Upper lobe of left lung (tissue), 6 donors: ENCODE results near the gene SLC4A3. TPM values are rescaled to one million over a fixed set of nuclear protein-coding genes. Genes with fewer than 3 reads are reported as not detected.

ENCODE experiments used
- ATAC-seq, 2 donors: fragments of 200-7000 bp; cut with Tn5 transposase; one replicate each; pipeline ENCODE4 v1.9.1; 2022; ENCODE audit warnings: mild to moderate bottlenecking in 2 of 2, moderate library complexity in 2 of 2; ENCODE audit not compliant: low FRiP score in 2 of 2
- DNase-seq, 2 donors: peaks; one replicate each; pipeline ENCODE4 v3.0.0-alpha.2; 2019 to 2020
- H3K27ac ChIP-seq, 4 donors: fragments of 200-600 bp; sonication (generic); one replicate each; pipeline ENCODE4 v1.5.1; 2016 to 2019
- H3K27me3 ChIP-seq, 4 donors: fragments of 200-600 bp; sonication (generic); one replicate each; pipeline ENCODE4 v1.5.1; 2017 to 2019
- H3K36me3 ChIP-seq, 4 donors: fragments of 200-600 bp; sonication (generic); one replicate each; pipeline ENCODE4 v1.5.1; 2016 to 2019
- H3K4me1 ChIP-seq, 4 donors: fragments of 200-600 bp; sonication (generic); one replicate each; pipeline ENCODE4 v1.5.1; 2018 to 2019
- H3K4me3 ChIP-seq, 4 donors: fragments of 200-600 bp; sonication (generic); one replicate each; pipeline ENCODE4 v1.5.1; 2017 to 2019; ENCODE audit warnings: mild to moderate bottlenecking in 2 of 4, moderate library complexity in 1 of 4
- H3K9me3 ChIP-seq, 4 donors: fragments of 200-600 bp; sonication (generic); one replicate each; pipeline ENCODE4 v1.5.1; 2018 to 2019
- EP300 ChIP-seq, 4 donors: sonication (generic); formaldehyde crosslinking; IDR thresholded peaks; one replicate each; pipeline ENCODE4 v1.5.1; 2017; ENCODE audit warnings: antibody characterized with exemption in 4 of 4, control low read depth in 2 of 4
- POLR2A ChIP-seq, 4 donors: fragments of 450-650 bp; IDR thresholded peaks; one replicate each; pipeline ENCODE4 v1.5.1; 2016 to 2017; ENCODE audit warnings: antibody characterized with exemption in 4 of 4, mild to moderate bottlenecking in 2 of 4
- POLR2AphosphoS5 ChIP-seq, 2 donors: sonication (generic); formaldehyde crosslinking; IDR thresholded peaks; one replicate each; pipeline ENCODE4 v1.5.1; 2017; ENCODE audit warnings: antibody characterized with exemption in 2 of 2
- WGBS, 2 donors: methylation state at CpG; one replicate each; pipeline ENCODE4 v1.1.5; 2017 to 2018; 5-methylcytosine and 5-hydroxymethylcytosine counted together
- total RNA-seq, 6 donors: library from RNA; depleted of rRNA in 4 of 6; stranded (reverse); fragments of >200 nt in 4 of 6; gene quantifications; one replicate each; pipeline versions ENCODE4 v1.1.0 to v1.2.1, GENCODE V29; 2016 to 2021
- TF ChIP-seq, protein P1 (sequence below), 6 experiments: fragments of 450-650 bp in 4 of 6; fragments of 200-600 bp in 2 of 6; sonication (generic) in 2 of 6; IDR thresholded peaks; one replicate each; pipeline ENCODE4 v1.5.1; 2016 to 2019; ENCODE audit warnings: antibody characterized with exemption in 6 of 6
- donor health status: DM: no; HTN: no; CAD: no; lungs with moderate emphysema.
- donor health status: DM: no; HTN: yes; CAD: no; lungs with severe emphysema.

Gene SLC4A3
- total RNA-seq, 6 donors from 2014 or later: 0.30 to 14.7 (median 2.1) TPM

DNA sequence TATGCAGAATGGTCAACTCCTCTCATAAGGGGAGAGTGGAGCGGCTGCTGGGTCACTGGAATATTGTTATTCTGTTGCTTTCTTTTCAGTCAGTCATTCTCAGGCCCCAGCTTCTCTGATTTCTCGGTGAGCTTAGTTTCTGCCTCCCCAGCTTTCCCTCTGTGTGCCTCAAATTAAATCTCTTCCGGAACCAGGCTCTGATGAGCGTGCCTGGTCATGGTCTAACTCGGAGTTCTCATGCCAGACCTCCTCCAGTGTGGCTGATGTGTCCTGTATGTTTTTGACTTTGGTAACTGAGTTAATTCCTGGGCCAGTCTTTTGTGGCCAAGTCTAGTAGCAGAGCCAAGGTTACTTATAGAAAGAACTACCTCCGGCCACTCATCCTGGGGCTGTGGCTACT is 34.7 kb upstream of the SLC4A3 start:
- Histone ChIP-seq H3K27me3 (no peaks in the 10 kb centered on the region), H3K27ac (no peak overlapping the region), H3K4me1 (peaks cover 0 to 9% (median 1%) of the 10 kb centered on the region in 4 donors), H3K4me3 (no peak overlapping the region), H3K9me3 (no peaks in the 10 kb centered on the region), H3K36me3 (no peaks in the 10 kb centered on the region)
- DNase-seq: no peak
- TF ChIP-seq EP300 (IDR thresholded peaks at IDR 0.05): no peak
- no peak for TF ChIP-seq POLR2AphosphoS5 (IDR thresholded peaks at IDR 0.05)
- TF ChIP-seq, protein P1, sequence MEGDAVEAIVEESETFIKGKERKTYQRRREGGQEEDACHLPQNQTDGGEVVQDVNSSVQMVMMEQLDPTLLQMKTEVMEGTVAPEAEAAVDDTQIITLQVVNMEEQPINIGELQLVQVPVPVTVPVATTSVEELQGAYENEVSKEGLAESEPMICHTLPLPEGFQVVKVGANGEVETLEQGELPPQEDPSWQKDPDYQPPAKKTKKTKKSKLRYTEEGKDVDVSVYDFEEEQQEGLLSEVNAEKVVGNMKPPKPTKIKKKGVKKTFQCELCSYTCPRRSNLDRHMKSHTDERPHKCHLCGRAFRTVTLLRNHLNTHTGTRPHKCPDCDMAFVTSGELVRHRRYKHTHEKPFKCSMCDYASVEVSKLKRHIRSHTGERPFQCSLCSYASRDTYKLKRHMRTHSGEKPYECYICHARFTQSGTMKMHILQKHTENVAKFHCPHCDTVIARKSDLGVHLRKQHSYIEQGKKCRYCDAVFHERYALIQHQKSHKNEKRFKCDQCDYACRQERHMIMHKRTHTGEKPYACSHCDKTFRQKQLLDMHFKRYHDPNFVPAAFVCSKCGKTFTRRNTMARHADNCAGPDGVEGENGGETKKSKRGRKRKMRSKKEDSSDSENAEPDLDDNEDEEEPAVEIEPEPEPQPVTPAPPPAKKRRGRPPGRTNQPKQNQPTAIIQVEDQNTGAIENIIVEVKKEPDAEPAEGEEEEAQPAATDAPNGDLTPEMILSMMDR (IDR thresholded peaks at IDR 0.05): no peak
- TF ChIP-seq POLR2A (IDR thresholded peaks at IDR 0.05): no peak
- no peak for ATAC-seq
- WGBS, 2 donors: 77 to 86% methylated on average over 6 of the region's 6 CpGs

DNA sequence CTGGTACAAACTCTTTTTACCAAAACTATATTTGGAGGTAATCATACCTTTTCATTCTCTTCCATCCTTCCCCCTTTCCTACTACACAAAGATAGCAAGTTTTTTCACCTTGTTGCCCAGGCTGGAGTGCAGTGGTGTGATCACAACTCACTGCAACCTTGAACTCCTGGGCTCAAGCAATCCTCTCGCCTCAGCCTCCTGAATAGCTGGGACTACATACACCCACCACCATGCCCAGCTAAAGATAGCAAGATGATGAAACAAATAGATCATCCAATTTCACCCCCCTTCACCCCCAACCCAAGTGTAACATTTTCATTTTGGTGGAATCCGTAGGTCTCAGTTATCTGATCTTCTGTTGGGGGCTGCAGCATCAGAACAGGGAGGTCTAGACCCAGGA is 34.3 kb upstream of the SLC4A3 start:
- 87 to 90% methylated on average over 2 of the region's 2 CpGs for WGBS, 2 donors
- no peak overlapping the region for H3K27ac ChIP-seq

GRCh38 chr2:219595256-219595655 is 32.2 kb upstream of the SLC4A3 start:
- WGBS, 2 donors: 37 to 47% methylated on average over 3 of the region's 3 CpGs
- TF ChIP-seq POLR2AphosphoS5 (IDR thresholded peaks at IDR 0.05): no peak
- no peak for TF ChIP-seq POLR2A (IDR thresholded peaks at IDR 0.05)
- TF ChIP-seq, protein P1 (IDR thresholded peaks at IDR 0.05): no peak
- no peak for TF ChIP-seq EP300 (IDR thresholded peaks at IDR 0.05)
- no peaks in the 10 kb centered on the region for H3K36me3 ChIP-seq

More for the DNA sequence above, 34.3 kb upstream of the SLC4A3 start:
- Histone ChIP-seq H3K4me1 (peaks cover 0 to 10% (median 3%) of the 10 kb centered on the region in 4 donors), H3K9me3 (no peaks in the 10 kb centered on the region), H3K4me3 (no peak overlapping the region), H3K27me3 (no peaks in the 10 kb centered on the region), H3K36me3 (no peaks in the 10 kb centered on the region)
- TF ChIP-seq, protein P1 (IDR thresholded peaks at IDR 0.05): no peak
- no peak for TF ChIP-seq POLR2A (IDR thresholded peaks at IDR 0.05)
- DNase-seq (no peak), ATAC-seq (no peak)

DNA sequence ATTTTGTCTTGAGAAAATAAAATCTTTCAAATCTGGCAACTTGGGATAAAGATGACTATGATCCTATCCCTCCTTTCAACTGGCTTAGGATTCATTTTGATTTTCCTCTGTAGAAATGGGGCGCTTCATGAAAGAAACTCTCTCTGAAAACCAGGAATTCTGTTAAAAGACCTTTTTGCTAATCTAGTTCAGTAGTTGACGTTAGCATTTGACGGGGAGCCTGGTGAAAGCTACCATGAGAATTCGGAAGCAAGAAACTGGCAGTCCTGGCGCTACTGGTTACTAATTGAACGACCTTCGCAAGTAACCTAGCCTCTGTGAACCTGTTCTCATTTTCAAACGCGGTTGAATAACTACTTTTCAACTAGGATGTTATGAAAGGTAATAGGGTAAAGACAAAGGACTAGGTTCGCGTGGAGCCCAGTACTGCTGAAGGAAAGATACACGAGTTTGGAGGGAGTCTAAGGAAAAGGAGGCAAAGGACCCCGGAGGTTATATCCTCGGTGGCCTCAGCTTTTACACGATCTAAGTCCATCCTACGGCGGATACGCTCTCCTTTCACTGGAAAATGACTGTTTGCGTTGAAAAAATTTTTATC is 30.4 kb upstream of the SLC4A3 start:
- TF ChIP-seq, protein P1 (IDR thresholded peaks at IDR 0.05): no peak
- TF ChIP-seq POLR2A (IDR thresholded peaks at IDR 0.05) (no peak), EP300 (IDR thresholded peaks at IDR 0.05) (no peak), POLR2AphosphoS5 (IDR thresholded peaks at IDR 0.05) (no peak)
- Histone ChIP-seq H3K9me3 (no peaks in the 10 kb centered on the region), H3K36me3 (peaks cover 4 to 12% (median 8%) of the 10 kb centered on the region in 4 donors), H3K27ac (peak overlapping the region; percentile 85 to 90 (median 88)), H3K4me3 (peak overlapping the region; percentile 60 to 88 (median 68)), H3K27me3 (no peaks in the 10 kb centered on the region), H3K4me1 (peaks cover 6 to 20% (median 8%) of the 10 kb centered on the region in 4 donors)
- 15 to 17% methylated on average over 19 of the region's 19 CpGs for WGBS, 2 donors
- peak in 1 of 2 donors; percentile 6 for ATAC-seq
- DNase-seq: no peak

More at GRCh38 chr2:219595256-219595655, 32.2 kb upstream of the SLC4A3 start:
- ATAC-seq: no peak
- no peaks in the 10 kb centered on the region for H3K27me3 ChIP-seq
- H3K4me3 ChIP-seq: no peak overlapping the region
- H3K27ac ChIP-seq: no peak overlapping the region
- DNase-seq: no peak
- peaks cover 6 to 20% (median 8%) of the 10 kb centered on the region in 4 donors for H3K4me1 ChIP-seq
- no peaks in the 10 kb centered on the region for H3K9me3 ChIP-seq
